Left renal pelvis (tissue), 4 donors: ENCODE measurements around the gene CMIP. TPM values are rescaled to one million over a fixed set of nuclear protein-coding genes. Genes with fewer than 3 reads are reported as not detected.

Experiments used
- DNase-seq, 4 donors: peaks; one replicate each; pipeline ENCODE4 v3.0.0-alpha.2; 2013; ENCODE audit warnings: low read depth in 4 of 4, low spot score in 3 of 4
- polyA plus RNA-seq, 4 donors: library from polyadenylated mRNA; unstranded; fragments of 120-200 nt; gene quantifications; one replicate each; pipeline ENCODE4 v1.2.1, GENCODE V29; 2013; ENCODE audit not compliant: insufficient read length in 4 of 4

Gene CMIP
- polyA plus RNA-seq, 4 donors = 24.0 to 48.3 (median 42.0) TPM

GRCh38 chr16:81445966-81446906 lies 1.6 kb downstream of the CMIP start:
- DNase-seq = no peak

- DNase-seq = no peak
Observed at GRCh38 chr16:81446907-81447268, 2.3 kb downstream of the CMIP start.

- no peak for DNase-seq
Observed at GRCh38 chr16:81447383-81448101, 2.9 kb downstream of the CMIP start.

GRCh38 chr16:81448154-81449131 lies 3.8 kb downstream of the CMIP start:
- no peak for DNase-seq

- no peak for DNase-seq
Observed at GRCh38 chr16:81449241-81449640, 4.6 kb downstream of the CMIP start.

- DNase-seq = no peak
Observed at GRCh38 chr16:81449899-81450608, 5.4 kb downstream of the CMIP start.

GRCh38 chr16:81450783-81451491 lies 6.3 kb downstream of the CMIP start:
- DNase-seq = no peak

- no peak for DNase-seq
Observed at GRCh38 chr16:81451753-81452680, 7.4 kb downstream of the CMIP start.

- no peak for DNase-seq
Observed at GRCh38 chr16:81453091-81453728, 8.6 kb downstream of the CMIP start.

GRCh38 chr16:81454044-81454443 lies 9.4 kb downstream of the CMIP start:
- no peak for DNase-seq

- no peak for DNase-seq
Observed at GRCh38 chr16:81455006-81455405, 10.4 kb downstream of the CMIP start.

- DNase-seq = no peak
Observed at GRCh38 chr16:81455720-81456494, 11.3 kb downstream of the CMIP start.

- no peak for DNase-seq
Observed at GRCh38 chr16:81456523-81457325, 12.1 kb downstream of the CMIP start.

- no peak for DNase-seq
Observed at GRCh38 chr16:81457326-81458133, 12.9 kb downstream of the CMIP start.

GRCh38 chr16:81458149-81458669 lies 13.6 kb downstream of the CMIP start:
- no peak for DNase-seq
